Body of pancreas (tissue), 4 donors: ENCODE measurements around the gene TBC1D8B. TPM values are rescaled to one million over a fixed set of nuclear protein-coding genes. Genes with fewer than 3 reads are reported as not detected.
A peak's percentile ranks its signal among the peaks of the same experiment; 100 is the strongest.

Experiments
- ATAC-seq: fragments of 150-250 bp; one replicate; pipeline ENCODE4 v1.9.1; 2016
- DNase-seq, 4 donors: peaks; one replicate each; pipeline ENCODE4 v3.0.0-alpha.2; 2019
- H3K27ac ChIP-seq, 4 donors: fragments of 200-600 bp; sonication (generic); 1 replicate in 3 of 4; 2 replicates in 1 of 4; pipeline versions ENCODE4 v1.5.1 to v1.6.1; 2016 to 2019; ENCODE audit warnings: mild to moderate bottlenecking in 1 of 4, mixed read lengths in 1 of 4, moderate library complexity in 1 of 4
- H3K27me3 ChIP-seq, 2 donors: fragments of 200-600 bp; sonication (generic); one replicate each; pipeline ENCODE4 v1.6.0; 2016; ENCODE audit warnings: mild to moderate bottlenecking in 1 of 2
- H3K36me3 ChIP-seq, 2 donors: fragments of 200-600 bp; sonication (generic); replicated peaks in 1 of 2; 2 replicates each; pipeline ENCODE4 v1.5.1; 2016; ENCODE audit warnings: low read depth in 2 of 2; ENCODE audit not compliant: insufficient read depth in 1 of 2
- H3K4me1 ChIP-seq: fragments of 200-600 bp; sonication (generic); one replicate; pipeline ENCODE4 v1.6.0; 2016
- H3K4me3 ChIP-seq, 2 donors: fragments of 200-600 bp; sonication (generic); 1 replicate in 1 of 2; 2 replicates in 1 of 2; pipeline ENCODE4 v1.5.1; 2016 to 2019
- H3K9me3 ChIP-seq, 3 donors: fragments of 200-600 bp; sonication (generic); 1 replicate in 2 of 3; 2 replicates in 1 of 3; pipeline ENCODE4 v1.5.1; 2016
- POLR2A ChIP-seq, 3 donors: fragments of 450-650 bp; IDR thresholded peaks; one replicate each; pipeline ENCODE4 v1.6.1; 2016; ENCODE audit warnings: antibody characterized with exemption in 3 of 3, mild to moderate bottlenecking in 2 of 3
- WGBS, 2 donors: methylation state at CpG; one replicate each; pipeline ENCODE4 v1.1.5; 2017; 5-methylcytosine and 5-hydroxymethylcytosine counted together
- intact Hi-C: fragments of 100-400 bp; cut with DNase I; formaldehyde crosslinking; loops from one replicate; pipeline ENCODE4 v1.15.1; 2023
- total RNA-seq, 2 donors: library from RNA; depleted of rRNA; stranded (reverse); fragments of >200 nt; gene quantifications; one replicate each; pipeline ENCODE4 v1.1.0, GENCODE V29; 2016
- TF ChIP-seq, protein P1 (sequence below), 7 experiments: fragments of 450-650 bp in 4 of 7; fragments of 200-600 bp in 3 of 7; sonication (generic) in 3 of 7; IDR thresholded peaks; one replicate each; pipeline ENCODE4 v1.5.1; 2016 to 2019; ENCODE audit warnings: antibody characterized with exemption in 7 of 7

Gene TBC1D8B
- total RNA-seq, 2 donors from 2014 or later, result 10.6 to 14.5 TPM

GRCh38 chrX:106919932-106920452 lies 117.5 kb downstream of the TBC1D8B start, which contains the start of gene CLDN2:
TSS of gene CLDN2 (plus strand) at chrX:106920402. CDS start at chrX:106928229, 7,827 bp downstream.
- no peaks in the 10 kb centered on the region for H3K27me3 ChIP-seq
- intact Hi-C loops, result no loop called here
- H3K27ac ChIP-seq, result no peak within 1 kb of the TSS
- H3K36me3 ChIP-seq, result no peaks in the 10 kb centered on the region
- peaks cover 24% of the 10 kb centered on the region for H3K4me1 ChIP-seq
- no peaks in the 10 kb centered on the region for H3K9me3 ChIP-seq
- H3K4me3 ChIP-seq, result no peak within 1 kb of the TSS
- TF ChIP-seq, protein P1, sequence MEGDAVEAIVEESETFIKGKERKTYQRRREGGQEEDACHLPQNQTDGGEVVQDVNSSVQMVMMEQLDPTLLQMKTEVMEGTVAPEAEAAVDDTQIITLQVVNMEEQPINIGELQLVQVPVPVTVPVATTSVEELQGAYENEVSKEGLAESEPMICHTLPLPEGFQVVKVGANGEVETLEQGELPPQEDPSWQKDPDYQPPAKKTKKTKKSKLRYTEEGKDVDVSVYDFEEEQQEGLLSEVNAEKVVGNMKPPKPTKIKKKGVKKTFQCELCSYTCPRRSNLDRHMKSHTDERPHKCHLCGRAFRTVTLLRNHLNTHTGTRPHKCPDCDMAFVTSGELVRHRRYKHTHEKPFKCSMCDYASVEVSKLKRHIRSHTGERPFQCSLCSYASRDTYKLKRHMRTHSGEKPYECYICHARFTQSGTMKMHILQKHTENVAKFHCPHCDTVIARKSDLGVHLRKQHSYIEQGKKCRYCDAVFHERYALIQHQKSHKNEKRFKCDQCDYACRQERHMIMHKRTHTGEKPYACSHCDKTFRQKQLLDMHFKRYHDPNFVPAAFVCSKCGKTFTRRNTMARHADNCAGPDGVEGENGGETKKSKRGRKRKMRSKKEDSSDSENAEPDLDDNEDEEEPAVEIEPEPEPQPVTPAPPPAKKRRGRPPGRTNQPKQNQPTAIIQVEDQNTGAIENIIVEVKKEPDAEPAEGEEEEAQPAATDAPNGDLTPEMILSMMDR (IDR thresholded peaks at IDR 0.05), result no peak
- no peak for TF ChIP-seq POLR2A (IDR thresholded peaks at IDR 0.05)
- no peak for ATAC-seq
- 71 to 74% methylated on average over 2 of the region's 2 CpGs for WGBS, 2 donors
- DNase-seq, result no peak

DNA sequence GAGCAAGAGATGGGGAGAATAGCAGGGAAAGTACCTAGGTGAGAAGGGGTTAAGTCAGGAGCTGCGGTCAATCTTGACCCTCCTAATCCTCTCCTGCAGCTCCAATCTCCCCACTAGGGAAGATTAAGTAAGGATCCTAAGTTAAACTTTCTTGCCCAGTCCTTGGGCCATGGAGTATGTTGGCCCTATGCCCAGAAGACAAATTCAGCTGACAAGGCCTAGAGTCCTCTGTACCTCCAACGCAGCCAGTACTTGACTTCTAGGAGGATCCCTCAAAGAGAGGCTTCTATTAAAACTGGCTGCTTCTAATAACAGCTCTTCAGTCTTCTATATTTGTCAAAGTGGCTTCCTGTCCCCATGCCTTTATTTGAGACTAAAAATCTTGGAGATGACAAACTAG lies 119.2 kb downstream of the TBC1D8B start:
- Histone ChIP-seq H3K4me3 (no peak overlapping the region), H3K9me3 (no peaks in the 10 kb centered on the region), H3K4me1 (peaks cover 24% of the 10 kb centered on the region), H3K27me3 (no peaks in the 10 kb centered on the region), H3K27ac (no peak overlapping the region), H3K36me3 (no peaks in the 10 kb centered on the region)
- ATAC-seq (no peak), DNase-seq (peak in 3 of 4 donors; percentile 27 to 44 (median 40))
- intact Hi-C loops, result no loop called here
- WGBS, 2 donors, result 29 to 32% methylated on average over 1 to 2 of the region's 2 CpGs
- no peak for TF ChIP-seq POLR2A (IDR thresholded peaks at IDR 0.05)
- TF ChIP-seq, protein P1 (IDR thresholded peaks at IDR 0.05), result no peak

Other genes with a start within 250 kb of the TBC1D8B start
- 1 to 10 TPM; 2.3 to 5.7 TPM for gene RADX, start 190.7 kb upstream of the TBC1D8B start, total RNA-seq
- 10 to 100 TPM; 18.9 to 20.4 TPM for gene RNF128, start 76.0 kb upstream of the TBC1D8B start, total RNA-seq
- gene RIPPLY1, start 100.7 kb downstream of the TBC1D8B start, total RNA-seq, result not detected
- 1 to 10 TPM in 1 of 2 donors, under 1 TPM in 1; 0.33 to 6.0 TPM for gene CLDN2, start 117.7 kb downstream of the TBC1D8B start, total RNA-seq
- gene MORC4, start 197.5 kb downstream of the TBC1D8B start, total RNA-seq, result 10 to 100 TPM in 1 of 2 donors, 1 to 10 TPM in 1; 6.9 to 15.6 TPM